PFSK-1 (cell line): ENCODE data around the gene OR9Q1.

ENCODE experiments used
- FOXP2 ChIP-seq: optimal IDR thresholded peaks from 2 replicates; pipeline ENCODE3; 2011; ENCODE audit warnings: borderline replicate concordance, control low read depth, inconsistent platforms; ENCODE audit not compliant: insufficient read depth; ENCODE audit errors: extremely low read length, extremely low read depth
- POLR2AphosphoS5 ChIP-seq: IDR thresholded peaks from 2 replicates; pipeline ENCODE4 v1.6.1; 2012; ENCODE audit warnings: low read depth, mild to moderate bottlenecking, control low read depth, low read length, moderate library complexity
- SIN3A ChIP-seq: IDR thresholded peaks from 2 replicates; pipeline ENCODE4 v1.6.1; 2012; ENCODE audit warnings: mild to moderate bottlenecking, low read length, moderate library complexity, borderline replicate concordance; ENCODE audit not compliant: insufficient read depth
- TAF1 ChIP-seq: IDR thresholded peaks from 2 replicates; pipeline ENCODE4 v1.6.1; 2012; ENCODE audit warnings: low read length, control low read depth, borderline replicate concordance; ENCODE audit not compliant: insufficient read depth
- TF ChIP-seq, protein P1 (sequence below), 2 experiments: IDR thresholded peaks; 2 replicates each; pipeline versions ENCODE4 v1.6.1 to v1.8.0; 2011 to 2012; ENCODE audit warnings: low read depth in 2 of 2, low read length in 2 of 2, control low read depth in 1 of 2, inconsistent platforms in 1 of 2, mild to moderate bottlenecking in 1 of 2, moderate library complexity in 1 of 2; ENCODE audit not compliant: insufficient read depth in 1 of 2

The OR9Q1 gene

DNA sequence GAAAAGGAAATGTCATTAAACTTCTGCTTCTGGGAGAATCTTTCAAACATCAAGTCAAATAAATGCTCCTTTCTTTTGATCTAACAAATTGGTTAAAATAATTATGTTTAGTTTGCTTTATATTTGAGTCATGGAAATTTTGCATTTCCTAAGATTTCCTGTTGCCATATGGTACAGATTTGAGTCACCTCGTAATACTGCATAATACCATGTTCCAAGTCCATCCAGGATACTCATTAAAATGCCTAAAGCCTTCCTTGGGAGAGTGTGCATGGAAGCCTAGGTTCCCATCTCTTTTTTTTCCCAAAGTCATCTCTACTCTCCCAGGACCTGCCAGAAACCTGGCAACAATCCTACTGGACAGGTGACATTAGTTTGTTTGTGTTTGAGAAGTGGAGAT, 97.4 kb downstream of the OR9Q1 start:
- TF ChIP-seq POLR2AphosphoS5 (no peak), SIN3A (no peak), TAF1 (no peak)
- TF ChIP-seq, protein P1, sequence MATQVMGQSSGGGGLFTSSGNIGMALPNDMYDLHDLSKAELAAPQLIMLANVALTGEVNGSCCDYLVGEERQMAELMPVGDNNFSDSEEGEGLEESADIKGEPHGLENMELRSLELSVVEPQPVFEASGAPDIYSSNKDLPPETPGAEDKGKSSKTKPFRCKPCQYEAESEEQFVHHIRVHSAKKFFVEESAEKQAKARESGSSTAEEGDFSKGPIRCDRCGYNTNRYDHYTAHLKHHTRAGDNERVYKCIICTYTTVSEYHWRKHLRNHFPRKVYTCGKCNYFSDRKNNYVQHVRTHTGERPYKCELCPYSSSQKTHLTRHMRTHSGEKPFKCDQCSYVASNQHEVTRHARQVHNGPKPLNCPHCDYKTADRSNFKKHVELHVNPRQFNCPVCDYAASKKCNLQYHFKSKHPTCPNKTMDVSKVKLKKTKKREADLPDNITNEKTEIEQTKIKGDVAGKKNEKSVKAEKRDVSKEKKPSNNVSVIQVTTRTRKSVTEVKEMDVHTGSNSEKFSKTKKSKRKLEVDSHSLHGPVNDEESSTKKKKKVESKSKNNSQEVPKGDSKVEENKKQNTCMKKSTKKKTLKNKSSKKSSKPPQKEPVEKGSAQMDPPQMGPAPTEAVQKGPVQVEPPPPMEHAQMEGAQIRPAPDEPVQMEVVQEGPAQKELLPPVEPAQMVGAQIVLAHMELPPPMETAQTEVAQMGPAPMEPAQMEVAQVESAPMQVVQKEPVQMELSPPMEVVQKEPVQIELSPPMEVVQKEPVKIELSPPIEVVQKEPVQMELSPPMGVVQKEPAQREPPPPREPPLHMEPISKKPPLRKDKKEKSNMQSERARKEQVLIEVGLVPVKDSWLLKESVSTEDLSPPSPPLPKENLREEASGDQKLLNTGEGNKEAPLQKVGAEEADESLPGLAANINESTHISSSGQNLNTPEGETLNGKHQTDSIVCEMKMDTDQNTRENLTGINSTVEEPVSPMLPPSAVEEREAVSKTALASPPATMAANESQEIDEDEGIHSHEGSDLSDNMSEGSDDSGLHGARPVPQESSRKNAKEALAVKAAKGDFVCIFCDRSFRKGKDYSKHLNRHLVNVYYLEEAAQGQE (IDR thresholded peaks at IDR 0.05; ENCODE audit: insufficient read depth in 1 of 2, low read depth in 2 of 2, low read length in 2 of 2), result no peak

DNA sequence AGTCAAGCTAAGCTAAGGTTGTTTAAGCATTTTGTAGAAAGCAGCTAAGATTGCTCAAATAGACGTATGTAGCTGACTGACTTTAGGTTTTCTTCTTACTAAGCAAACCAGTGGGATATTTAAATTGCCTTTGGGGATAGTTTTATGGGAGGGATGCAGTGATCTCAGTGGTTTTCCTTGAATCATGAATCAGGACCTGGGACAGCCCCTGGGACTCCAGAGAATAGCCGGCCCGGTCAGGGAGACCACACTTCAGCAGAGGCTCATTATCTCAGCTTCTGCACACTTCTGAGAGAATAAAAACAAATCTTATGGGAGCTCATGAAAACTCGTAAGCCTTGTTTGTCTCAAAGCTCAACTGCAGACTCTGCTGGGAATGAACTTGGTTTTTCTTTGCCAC, 101.8 kb downstream of the OR9Q1 start, which contains the start of gene OR9I1:
Gene OR9I1 (minus strand): TSS at position 62 of the 400 bp plus-strand sequence. CDS start 6,086 bp downstream, outside the sequence.
- TF ChIP-seq, protein P1 (IDR thresholded peaks at IDR 0.05; ENCODE audit: insufficient read depth in 1 of 2, low read depth in 2 of 2, low read length in 2 of 2), result peak in 1 of 2 experiments; percentile 79; a peak in 2 of 4 replicates
- TF ChIP-seq TAF1, result no peak

DNA sequence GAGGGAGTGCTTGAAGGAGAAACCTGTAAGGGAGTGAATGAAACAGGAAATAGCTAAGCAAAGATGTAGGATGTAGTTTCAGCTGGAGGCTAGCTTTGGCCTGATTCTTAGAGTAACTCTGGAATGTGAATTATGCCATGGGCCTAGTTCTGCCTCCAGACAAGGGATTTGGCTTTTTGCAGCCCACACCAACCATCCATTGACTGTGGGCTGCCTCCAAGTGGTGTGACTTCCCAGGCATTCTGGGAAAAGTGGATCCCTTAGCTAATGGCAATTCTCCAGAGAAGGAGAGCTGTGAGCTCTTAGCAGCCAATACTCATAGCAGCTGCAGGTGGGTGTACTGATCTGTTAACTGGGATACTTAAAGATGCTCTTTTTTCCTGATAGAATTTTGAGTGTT, 103.7 kb downstream of the OR9Q1 start:
- TF ChIP-seq POLR2AphosphoS5 (no peak), SIN3A (no peak), TAF1 (no peak), FOXP2 (no peak)
- TF ChIP-seq, protein P1 (IDR thresholded peaks at IDR 0.05; ENCODE audit: insufficient read depth in 1 of 2, low read depth in 2 of 2, low read length in 2 of 2), result no peak

DNA sequence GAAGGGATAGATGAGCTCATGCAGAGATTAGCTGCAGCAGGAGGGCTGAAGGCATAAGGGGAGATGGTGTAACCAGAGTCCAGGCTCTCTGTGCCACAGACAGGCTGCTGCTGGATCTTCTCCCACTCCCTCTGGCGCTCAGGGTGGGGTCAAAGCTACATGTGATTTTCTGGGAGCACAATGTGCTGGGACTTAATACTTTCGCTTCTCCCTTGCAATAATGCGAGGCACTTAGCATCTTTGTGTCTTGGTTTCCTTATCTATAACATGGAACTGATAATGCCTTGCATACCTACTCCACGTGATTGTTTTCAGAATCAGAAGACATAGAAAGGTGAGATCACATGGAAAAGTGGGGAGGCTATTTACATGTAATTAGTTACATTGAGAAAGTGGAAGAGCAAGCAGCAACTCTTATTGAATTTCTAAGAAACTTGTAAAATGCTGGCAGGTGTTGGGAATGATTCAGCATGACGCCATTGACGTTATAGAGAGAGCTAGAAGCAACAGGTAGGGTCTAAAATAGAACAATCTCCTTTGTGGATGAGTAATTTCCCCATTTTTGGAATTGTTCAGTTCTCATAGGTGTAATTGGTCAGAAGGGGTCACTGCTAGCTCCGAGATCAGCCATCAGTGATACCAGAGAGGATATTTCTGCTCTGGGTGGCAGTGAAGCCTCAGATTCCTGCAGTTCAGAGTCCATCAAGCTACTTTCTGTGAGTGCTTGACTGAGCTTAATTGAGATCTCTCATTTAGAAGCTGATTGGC, 109.8 kb downstream of the OR9Q1 start:
- TF ChIP-seq FOXP2 (no peak), SIN3A (no peak), TAF1 (no peak), POLR2AphosphoS5 (no peak)
- TF ChIP-seq, protein P1 (IDR thresholded peaks at IDR 0.05; ENCODE audit: insufficient read depth in 1 of 2, low read depth in 2 of 2, low read length in 2 of 2), result no peak

DNA sequence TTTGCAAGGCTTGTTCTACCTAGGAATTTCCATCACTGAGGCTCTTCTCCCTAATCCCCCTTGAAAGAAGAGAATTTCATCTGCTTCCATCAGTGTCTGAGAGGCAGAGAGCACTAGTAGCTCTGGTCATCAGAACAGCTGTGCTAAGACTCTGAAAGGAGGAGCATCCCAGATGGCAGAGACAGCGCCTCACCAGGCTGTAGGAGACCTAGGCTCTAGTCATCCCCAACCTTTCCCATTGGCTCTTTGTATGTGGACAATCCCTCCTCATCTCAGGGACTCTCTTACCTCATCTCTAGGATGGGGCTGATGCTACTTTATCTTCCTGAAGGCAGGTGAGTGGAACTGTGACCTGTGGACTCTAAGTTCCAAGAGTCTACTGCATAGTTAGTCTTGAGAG, 110.5 kb downstream of the OR9Q1 start:
- TF ChIP-seq, protein P1 (IDR thresholded peaks at IDR 0.05; ENCODE audit: insufficient read depth in 1 of 2, low read depth in 2 of 2, low read length in 2 of 2), result no peak
- no peak for TF ChIP-seq SIN3A
- TF ChIP-seq FOXP2, result no peak
- no peak for TF ChIP-seq POLR2AphosphoS5
- no peak for TF ChIP-seq TAF1
